ENCODE results near the gene FRMD8. TPM values are rescaled to one million over a fixed set of nuclear protein-coding genes. Genes with fewer than 3 reads are reported as not detected.

The FRMD8 gene
- polyA plus RNA-seq, 1 donor (not counting 4 experiments of a cell fraction or from before 2014, with no cell fraction given): 24.1 TPM

DNA sequence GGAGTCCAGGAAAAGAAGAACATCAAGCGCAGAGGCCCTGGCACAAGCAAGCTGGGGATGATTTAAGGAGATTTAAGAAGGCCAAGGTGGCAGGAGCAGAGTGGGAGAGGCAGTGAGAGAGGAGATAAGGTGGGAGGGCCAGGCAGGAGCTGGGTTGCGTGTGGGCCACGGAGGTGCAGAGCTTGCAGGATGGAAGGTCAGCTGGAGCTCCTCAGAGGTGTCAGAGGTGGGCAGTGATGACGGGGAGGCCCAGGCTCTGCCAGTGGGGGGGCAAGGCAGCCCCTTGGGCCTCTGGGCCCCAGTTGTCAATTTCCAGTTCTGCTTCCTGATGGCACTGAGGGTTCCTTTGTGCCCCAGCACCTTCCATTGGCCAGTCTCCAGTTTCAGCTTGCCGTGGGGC, 6.5 kb downstream of the FRMD8 start:
- no peak overlapping the region for H3K4me2 ChIP-seq (ENCODE audit: control insufficient read depth, extremely low read depth, insufficient read depth, low read depth, low read length)
- H3K4me1 ChIP-seq (ENCODE audit: control insufficient read depth, extremely low read depth, insufficient read depth, low read length): peaks cover 33% of the 10 kb centered on the region
- peaks cover 2% of the 10 kb centered on the region for H4K20me1 ChIP-seq (ENCODE audit: control insufficient read depth, extremely low read depth, insufficient read depth, low read length)
- peaks cover 43% of the 10 kb centered on the region for H3K79me2 ChIP-seq (ENCODE audit: control insufficient read depth, insufficient read depth, low read length)
- no peak overlapping the region for H3K27ac ChIP-seq (ENCODE audit: control insufficient read depth, insufficient read depth, low read length)
- TF ChIP-seq, protein P1, sequence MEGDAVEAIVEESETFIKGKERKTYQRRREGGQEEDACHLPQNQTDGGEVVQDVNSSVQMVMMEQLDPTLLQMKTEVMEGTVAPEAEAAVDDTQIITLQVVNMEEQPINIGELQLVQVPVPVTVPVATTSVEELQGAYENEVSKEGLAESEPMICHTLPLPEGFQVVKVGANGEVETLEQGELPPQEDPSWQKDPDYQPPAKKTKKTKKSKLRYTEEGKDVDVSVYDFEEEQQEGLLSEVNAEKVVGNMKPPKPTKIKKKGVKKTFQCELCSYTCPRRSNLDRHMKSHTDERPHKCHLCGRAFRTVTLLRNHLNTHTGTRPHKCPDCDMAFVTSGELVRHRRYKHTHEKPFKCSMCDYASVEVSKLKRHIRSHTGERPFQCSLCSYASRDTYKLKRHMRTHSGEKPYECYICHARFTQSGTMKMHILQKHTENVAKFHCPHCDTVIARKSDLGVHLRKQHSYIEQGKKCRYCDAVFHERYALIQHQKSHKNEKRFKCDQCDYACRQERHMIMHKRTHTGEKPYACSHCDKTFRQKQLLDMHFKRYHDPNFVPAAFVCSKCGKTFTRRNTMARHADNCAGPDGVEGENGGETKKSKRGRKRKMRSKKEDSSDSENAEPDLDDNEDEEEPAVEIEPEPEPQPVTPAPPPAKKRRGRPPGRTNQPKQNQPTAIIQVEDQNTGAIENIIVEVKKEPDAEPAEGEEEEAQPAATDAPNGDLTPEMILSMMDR (optimal IDR thresholded peaks at IDR 0.05 in 1 of 3, IDR thresholded peaks at IDR 0.05 in 1 of 3, conservative IDR thresholded peaks at IDR 0.05 in 1 of 3; ENCODE audit: extremely low read depth in 1 of 3, insufficient read depth in 2 of 3, low read length in 3 of 3): no peak
- no peak for TF ChIP-seq EZH2 (IDR thresholded peaks at IDR 0.05; ENCODE audit: low read length)
- no peak for DNase-seq (ENCODE audit: low read depth, low spot score)
- no peak overlapping the region for H2AFZ ChIP-seq (ENCODE audit: control insufficient read depth, low read length)
- H3K9ac ChIP-seq (ENCODE audit: control insufficient read depth, extremely low read depth, insufficient read depth, low read length): no peak overlapping the region
- dilution Hi-C loops (cut with MboI; ENCODE audit: extremely low pct_ligation_motif_present, low sequenced_read_pairs): no loop called here
- peaks cover 3% of the 10 kb centered on the region for H3K9me1 ChIP-seq (ENCODE audit: control insufficient read depth, extremely low read depth, insufficient read depth, low read length)
- peaks cover 23 to 35% of the 10 kb centered on the region in 2 experiments for H3K36me3 ChIP-seq (ENCODE audit: control insufficient read depth in 2 of 2, extremely low read depth in 1 of 2, insufficient read depth in 2 of 2, low read length in 2 of 2)
- H3K4me3 ChIP-seq (ENCODE audit: control insufficient read depth in 2 of 3, extremely low read depth in 1 of 3, insufficient read depth in 2 of 3, low read depth in 1 of 3, low read length in 3 of 3): no peak overlapping the region
- no peak for FAIRE-seq
- no peaks in the 10 kb centered on the region for H3K27me3 ChIP-seq (ENCODE audit: control insufficient read depth, extremely low read depth, insufficient read depth, low read length)
- no peaks in the 10 kb centered on the region for H3K9me3 ChIP-seq (ENCODE audit: control insufficient read depth, low read depth, low read length)

DNA sequence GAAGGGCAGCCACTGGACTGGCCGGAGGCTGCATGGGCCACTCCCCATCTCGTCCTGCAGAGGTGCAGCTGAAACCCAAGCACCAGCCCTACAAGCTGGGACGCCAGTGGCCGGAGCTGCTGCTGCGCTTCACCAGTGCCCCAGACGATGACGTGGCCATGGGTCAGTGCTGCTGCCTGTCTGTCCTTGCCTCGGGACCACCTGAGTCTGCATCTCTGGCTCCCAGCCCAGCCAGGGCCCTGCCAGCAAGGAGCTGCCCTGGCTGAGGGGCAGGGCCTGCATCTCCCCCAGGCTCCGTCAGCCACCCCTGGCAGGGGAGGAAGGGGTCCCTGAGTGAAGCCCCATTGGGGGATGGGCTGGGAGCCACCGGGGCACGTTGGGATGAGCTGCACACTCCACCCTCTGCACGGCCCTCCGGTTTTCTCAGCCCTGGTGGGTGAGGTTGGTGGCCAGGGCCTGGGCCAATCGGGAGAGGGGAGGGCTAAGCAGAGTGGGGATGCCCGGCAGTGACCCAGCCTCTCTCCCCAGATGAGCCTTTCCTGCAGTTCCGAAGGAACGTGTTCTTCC, 7.2 kb downstream of the FRMD8 start:
- Histone ChIP-seq H3K9me1 (ENCODE audit: control insufficient read depth, extremely low read depth, insufficient read depth, low read length) (peaks cover 3% of the 10 kb centered on the region), H4K20me1 (ENCODE audit: control insufficient read depth, extremely low read depth, insufficient read depth, low read length) (peaks cover 2% of the 10 kb centered on the region), H2AFZ (ENCODE audit: control insufficient read depth, low read length) (no peak overlapping the region), H3K36me3 (ENCODE audit: control insufficient read depth in 2 of 2, extremely low read depth in 1 of 2, insufficient read depth in 2 of 2, low read length in 2 of 2) (peaks cover 16 to 42% of the 10 kb centered on the region in 2 experiments), H3K79me2 (ENCODE audit: control insufficient read depth, insufficient read depth, low read length) (peaks cover 37% of the 10 kb centered on the region), H3K27me3 (ENCODE audit: control insufficient read depth, extremely low read depth, insufficient read depth, low read length) (no peaks in the 10 kb centered on the region), H3K9ac (ENCODE audit: control insufficient read depth, extremely low read depth, insufficient read depth, low read length) (no peak overlapping the region), H3K27ac (ENCODE audit: control insufficient read depth, insufficient read depth, low read length) (no peak overlapping the region), H3K4me3 (ENCODE audit: control insufficient read depth in 2 of 3, extremely low read depth in 1 of 3, insufficient read depth in 2 of 3, low read depth in 1 of 3, low read length in 3 of 3) (no peak overlapping the region), H3K4me1 (ENCODE audit: control insufficient read depth, extremely low read depth, insufficient read depth, low read length) (peaks cover 26% of the 10 kb centered on the region), H3K4me2 (ENCODE audit: control insufficient read depth, extremely low read depth, insufficient read depth, low read depth, low read length) (no peak overlapping the region), H3K9me3 (ENCODE audit: control insufficient read depth, low read depth, low read length) (no peaks in the 10 kb centered on the region)
- FAIRE-seq (no peak), DNase-seq (ENCODE audit: low read depth, low spot score) (no peak)
- dilution Hi-C loops (cut with MboI; ENCODE audit: extremely low pct_ligation_motif_present, low sequenced_read_pairs): no loop called here
- no peak for TF ChIP-seq EZH2 (IDR thresholded peaks at IDR 0.05; ENCODE audit: low read length)
- TF ChIP-seq, protein P1 (optimal IDR thresholded peaks at IDR 0.05 in 1 of 3, IDR thresholded peaks at IDR 0.05 in 1 of 3, conservative IDR thresholded peaks at IDR 0.05 in 1 of 3; ENCODE audit: extremely low read depth in 1 of 3, insufficient read depth in 2 of 3, low read length in 3 of 3): no peak
